Measurements from ENCODE around the gene TEX35.

Gene TEX35

GRCh38 chr1:178563099-178563820 lies 50.4 kb downstream of the TEX35 start:
- DNase-seq (ENCODE audit: low spot score in 2 of 2) (no peak), ATAC-seq (replicated peaks; ENCODE audit: extremely low read depth, poor library complexity, severe bottlenecking) (no peak)
- H3K9me3 Mint-ChIP-seq: no peaks in the 10 kb centered on the region
- no peaks in the 10 kb centered on the region for H3K36me3 Mint-ChIP-seq (ENCODE audit: insufficient read depth)
- H3K4me3 Mint-ChIP-seq: no peak overlapping the region
- peaks cover 9% of the 10 kb centered on the region for H3K27me3 Mint-ChIP-seq
- no peak overlapping the region for H3K27ac Mint-ChIP-seq (ENCODE audit: low read depth)
- H3K4me1 Mint-ChIP-seq: no peaks in the 10 kb centered on the region

- ATAC-seq (replicated peaks; ENCODE audit: extremely low read depth, poor library complexity, severe bottlenecking) (no peak), DNase-seq (ENCODE audit: low spot score in 2 of 2) (no peak)
- Mint-ChIP-seq H3K9me3 (no peaks in the 10 kb centered on the region), H3K27ac (ENCODE audit: low read depth) (no peak overlapping the region), H3K4me3 (no peak overlapping the region), H3K27me3 (no peaks in the 10 kb centered on the region), H3K4me1 (no peaks in the 10 kb centered on the region), H3K36me3 (ENCODE audit: insufficient read depth) (no peaks in the 10 kb centered on the region)
Measured at GRCh38 chr1:178564086-178564782, 51.3 kb downstream of the TEX35 start.

DNA sequence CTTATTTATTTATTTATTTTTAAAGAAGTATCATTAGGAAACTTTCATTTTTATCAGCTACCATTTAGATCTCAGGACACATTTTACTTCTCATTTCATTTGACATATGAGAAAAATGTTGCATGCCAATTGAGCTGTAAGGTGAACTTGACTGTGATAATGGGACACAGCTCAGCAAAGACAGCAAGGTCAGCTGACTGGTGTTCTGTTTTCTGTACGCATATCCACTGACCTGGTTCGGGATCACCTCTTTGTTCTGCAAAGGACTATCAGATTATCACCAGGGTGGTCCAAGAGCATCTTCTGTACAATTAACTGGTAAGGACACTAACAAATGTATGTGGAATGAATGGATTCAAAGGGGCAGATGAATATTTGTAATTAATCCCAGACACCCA lies 51.9 kb downstream of the TEX35 start:
- DNase-seq (ENCODE audit: low spot score in 2 of 2) (no peak), ATAC-seq (replicated peaks; ENCODE audit: extremely low read depth, poor library complexity, severe bottlenecking) (no peak)
- Mint-ChIP-seq H3K36me3 (ENCODE audit: insufficient read depth) (no peaks in the 10 kb centered on the region), H3K27me3 (no peaks in the 10 kb centered on the region), H3K4me1 (no peaks in the 10 kb centered on the region), H3K4me3 (no peak overlapping the region), H3K9me3 (no peaks in the 10 kb centered on the region), H3K27ac (ENCODE audit: low read depth) (no peak overlapping the region)

DNA sequence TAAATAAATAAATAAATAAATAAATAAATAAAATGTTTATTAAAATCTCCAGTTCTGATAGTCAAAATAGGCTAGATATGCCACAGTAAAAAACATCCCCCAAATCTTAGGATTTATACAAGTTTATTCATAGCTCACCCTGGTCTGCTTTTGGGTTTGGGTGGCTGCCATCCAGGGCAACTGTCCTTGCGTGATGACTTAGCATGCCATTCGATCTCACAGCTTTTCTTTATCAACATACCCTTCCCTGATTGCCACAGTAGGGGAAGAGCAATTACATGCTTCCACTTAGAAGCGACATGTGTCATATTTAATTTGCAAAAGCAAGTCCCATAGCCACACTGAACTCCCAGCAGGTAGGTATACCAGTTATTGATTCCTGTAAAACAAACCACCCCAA lies 52.7 kb downstream of the TEX35 start:
- DNase-seq (ENCODE audit: low spot score in 2 of 2): no peak
- ATAC-seq (replicated peaks; ENCODE audit: extremely low read depth, poor library complexity, severe bottlenecking): no peak
- no peak overlapping the region for H3K4me3 Mint-ChIP-seq
- no peaks in the 10 kb centered on the region for H3K36me3 Mint-ChIP-seq (ENCODE audit: insufficient read depth)
- H3K27me3 Mint-ChIP-seq: no peaks in the 10 kb centered on the region
- H3K4me1 Mint-ChIP-seq: no peaks in the 10 kb centered on the region
- H3K9me3 Mint-ChIP-seq: no peaks in the 10 kb centered on the region
- no peak overlapping the region for H3K27ac Mint-ChIP-seq (ENCODE audit: low read depth)

DNA sequence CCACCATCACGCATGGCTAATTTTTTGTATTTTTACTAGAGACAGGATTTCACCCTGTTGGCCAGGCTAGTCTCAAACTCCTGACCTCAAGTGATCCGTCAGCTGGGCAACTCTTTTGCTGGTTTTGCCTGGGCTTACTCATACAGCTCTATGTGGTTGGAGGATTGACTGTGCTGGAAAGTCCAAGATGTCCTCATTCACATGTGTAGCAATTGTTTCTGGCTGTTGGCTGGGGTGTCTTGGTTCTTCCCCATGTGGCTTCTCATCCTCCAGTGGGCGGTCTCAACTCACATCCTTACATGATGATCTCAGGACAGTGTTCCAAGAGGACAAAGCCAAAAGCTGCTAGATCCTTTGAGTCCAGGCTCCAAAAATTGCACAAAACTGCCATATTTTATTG lies 53.3 kb downstream of the TEX35 start:
- Mint-ChIP-seq H3K4me1 (no peaks in the 10 kb centered on the region), H3K27ac (ENCODE audit: low read depth) (no peak overlapping the region), H3K27me3 (no peaks in the 10 kb centered on the region), H3K9me3 (no peaks in the 10 kb centered on the region), H3K36me3 (ENCODE audit: insufficient read depth) (no peaks in the 10 kb centered on the region), H3K4me3 (no peak overlapping the region)
- DNase-seq (ENCODE audit: low spot score in 2 of 2): no peak
- ATAC-seq (replicated peaks; ENCODE audit: extremely low read depth, poor library complexity, severe bottlenecking): no peak

- H3K9me3 Mint-ChIP-seq: no peaks in the 10 kb centered on the region
- ATAC-seq (replicated peaks; ENCODE audit: extremely low read depth, poor library complexity, severe bottlenecking): no peak
- H3K4me1 Mint-ChIP-seq: no peaks in the 10 kb centered on the region
- no peak overlapping the region for H3K4me3 Mint-ChIP-seq
- no peak for DNase-seq (ENCODE audit: low spot score in 2 of 2)
- H3K36me3 Mint-ChIP-seq (ENCODE audit: insufficient read depth): no peaks in the 10 kb centered on the region
- peaks cover 11% of the 10 kb centered on the region for H3K27me3 Mint-ChIP-seq
- no peak overlapping the region for H3K27ac Mint-ChIP-seq (ENCODE audit: low read depth)
Measured at GRCh38 chr1:178571807-178572206, 58.9 kb downstream of the TEX35 start.
